Suprapubic skin (tissue), 4 donors: ENCODE data around the gene FAM83G. TPM values are rescaled to one million over a fixed set of nuclear protein-coding genes. Genes with fewer than 3 reads are reported as not detected.

Source experiments
- DNase-seq, 2 donors: peaks; one replicate each; pipeline ENCODE4 v3.0.0-alpha.2; 2019; ENCODE audit warnings: low spot score in 2 of 2
- H3K27ac ChIP-seq: fragments of 200-600 bp; sonication (generic); one replicate; pipeline ENCODE4 v1.5.1; 2019
- H3K27me3 ChIP-seq: fragments of 200-600 bp; sonication (generic); one replicate; pipeline ENCODE4 v1.5.1; 2019
- H3K36me3 ChIP-seq: fragments of 200-600 bp; sonication (generic); one replicate; pipeline ENCODE4 v1.5.1; 2019
- H3K4me1 ChIP-seq: fragments of 200-600 bp; sonication (generic); one replicate; pipeline ENCODE4 v1.5.1; 2019
- H3K4me3 ChIP-seq: fragments of 200-600 bp; sonication (generic); one replicate; pipeline ENCODE4 v1.5.1; 2019; ENCODE audit warnings: mild to moderate bottlenecking
- H3K9me3 ChIP-seq: fragments of 200-600 bp; sonication (generic); one replicate; pipeline ENCODE4 v1.5.1; 2019
- CTCF ChIP-seq, 2 donors: fragments of 200-600 bp in 1 of 2; fragments of 450-650 bp in 1 of 2; sonication (generic) in 1 of 2; IDR thresholded peaks; one replicate each; pipeline ENCODE4 v1.5.1; 2016 to 2019; ENCODE audit warnings: antibody characterized with exemption in 2 of 2, mild to moderate bottlenecking in 1 of 2, moderate library complexity in 1 of 2
- EP300 ChIP-seq: sonication (generic); formaldehyde crosslinking; IDR thresholded peaks from one replicate; pipeline ENCODE4 v1.6.1; 2017; ENCODE audit warnings: antibody characterized with exemption
- POLR2A ChIP-seq, 2 donors: fragments of 450-650 bp; IDR thresholded peaks; one replicate each; pipeline ENCODE4 v1.6.1; 2017; ENCODE audit warnings: antibody characterized with exemption in 2 of 2, mild to moderate bottlenecking in 2 of 2, moderate library complexity in 2 of 2
- POLR2AphosphoS5 ChIP-seq, 3 donors: sonication (generic); formaldehyde crosslinking; IDR thresholded peaks; one replicate each; pipeline ENCODE4 v1.6.1; 2017; ENCODE audit warnings: antibody characterized with exemption in 3 of 3
- WGBS: methylation state at CpG from one replicate; pipeline ENCODE4 v1.1.5; 2018; 5-methylcytosine and 5-hydroxymethylcytosine counted together
- total RNA-seq, 4 donors: library from RNA; depleted of rRNA; stranded (reverse); fragments of >200 nt; gene quantifications; one replicate each; pipeline ENCODE4 v1.1.0, GENCODE V29; 2016

Gene FAM83G
- total RNA-seq, 4 donors from 2014 or later, result 205 to 261 (median 210) TPM

GRCh38 chr17:19005789-19006430, 1.3 kb upstream of the FAM83G start:
- H3K27ac ChIP-seq, result no peak overlapping the region
- peaks cover 45% of the 10 kb centered on the region for H3K4me1 ChIP-seq
- 88% methylated on average over 4 of the region's 4 CpGs for WGBS
- no peak overlapping the region for H3K4me3 ChIP-seq
- no peaks in the 10 kb centered on the region for H3K27me3 ChIP-seq
- TF ChIP-seq EP300 (no peak), CTCF (IDR thresholded peaks at IDR 0.05) (no peak), POLR2AphosphoS5 (IDR thresholded peaks at IDR 0.05) (no peak), POLR2A (IDR thresholded peaks at IDR 0.05) (no peak)
- no peak for DNase-seq
- no peaks in the 10 kb centered on the region for H3K36me3 ChIP-seq
- no peaks in the 10 kb centered on the region for H3K9me3 ChIP-seq

- H3K27ac ChIP-seq, result peak overlapping the region; percentile 88
- H3K4me1 ChIP-seq, result peaks cover 47% of the 10 kb centered on the region
- WGBS, result 48% methylated on average over 4 of the region's 13 CpGs
- no peak for DNase-seq
- no peaks in the 10 kb centered on the region for H3K36me3 ChIP-seq
- no peaks in the 10 kb centered on the region for H3K9me3 ChIP-seq
- H3K4me3 ChIP-seq, result peak overlapping the region; percentile 68
- H3K27me3 ChIP-seq, result no peaks in the 10 kb centered on the region
- TF ChIP-seq POLR2A (IDR thresholded peaks at IDR 0.05), result no peak
- no peak for TF ChIP-seq EP300
- no peak for TF ChIP-seq POLR2AphosphoS5 (IDR thresholded peaks at IDR 0.05)
- no peak for TF ChIP-seq CTCF (IDR thresholded peaks at IDR 0.05)
These were observed 691 bp upstream of the FAM83G start for GRCh38 chr17:19005137-19005773.

- WGBS, result 9% methylated on average over 24 of the region's 73 CpGs
- H3K4me1 ChIP-seq, result peaks cover 62% of the 10 kb centered on the region
- H3K27me3 ChIP-seq, result no peaks in the 10 kb centered on the region
- no peak for TF ChIP-seq POLR2A (IDR thresholded peaks at IDR 0.05)
- no peak for TF ChIP-seq CTCF (IDR thresholded peaks at IDR 0.05)
- no peak for TF ChIP-seq POLR2AphosphoS5 (IDR thresholded peaks at IDR 0.05)
- no peak for TF ChIP-seq EP300
- H3K9me3 ChIP-seq, result no peaks in the 10 kb centered on the region
- H3K36me3 ChIP-seq, result no peaks in the 10 kb centered on the region
- DNase-seq, result no peak
- peak overlapping the region; percentile 88 for H3K27ac ChIP-seq
- H3K4me3 ChIP-seq, result peak overlapping the region; percentile 68
These were observed 782 bp downstream of the FAM83G start for GRCh38 chr17:19003543-19004420.

- no peak for DNase-seq
- TF ChIP-seq POLR2A (IDR thresholded peaks at IDR 0.05) (no peak), CTCF (IDR thresholded peaks at IDR 0.05) (no peak), POLR2AphosphoS5 (IDR thresholded peaks at IDR 0.05) (no peak), EP300 (no peak)
- WGBS, result 49% methylated on average over 4 of the region's 11 CpGs
- Histone ChIP-seq H3K4me3 (peak overlapping the region; percentile 68), H3K36me3 (no peaks in the 10 kb centered on the region), H3K27me3 (no peaks in the 10 kb centered on the region), H3K4me1 (peaks cover 70% of the 10 kb centered on the region), H3K27ac (peak overlapping the region; percentile 88), H3K9me3 (no peaks in the 10 kb centered on the region)
These were observed 1.6 kb downstream of the FAM83G start for GRCh38 chr17:19002805-19003542.
